Measurements from ENCODE around the gene DNAL1.
A peak's percentile ranks its signal among the peaks of the same experiment; 100 is the strongest.

DNAL1 gene

GRCh38 chr14:73644531-73645247, at the start of gene DNAL1:
Gene DNAL1, plus strand, starts transcription at chr14:73644986. Its CDS starts 54 bp downstream, at chr14:73645040.
- ChIA-PET POLR2A (ENCODE audit: low non-redundant PET) (no interaction called here), CTCF (interaction anchor here (0.6 to 0.9 kb wide), 3 partner anchors 132 to 435 kb away, joined by 3 read pairs; no protein-coding TSS in a partner anchor)
- peak; percentile 95 for DNase-seq (ENCODE audit: low spot score)
- H3K27ac ChIP-seq, result peak within 1 kb of the TSS; percentile 81
- TF ChIP-seq CTCF (conservative IDR thresholded peaks at IDR 0.05; ENCODE audit: low read depth), result no peak

- H3K27ac ChIP-seq, result no peak overlapping the region
- ChIA-PET POLR2A (ENCODE audit: low non-redundant PET) (no interaction called here), CTCF (no interaction called here)
- DNase-seq (ENCODE audit: low spot score), result no peak
- TF ChIP-seq CTCF (conservative IDR thresholded peaks at IDR 0.05; ENCODE audit: low read depth), result no peak
These were observed 45.3 kb upstream of the DNAL1 start for GRCh38 chr14:73599499-73599898.

DNA sequence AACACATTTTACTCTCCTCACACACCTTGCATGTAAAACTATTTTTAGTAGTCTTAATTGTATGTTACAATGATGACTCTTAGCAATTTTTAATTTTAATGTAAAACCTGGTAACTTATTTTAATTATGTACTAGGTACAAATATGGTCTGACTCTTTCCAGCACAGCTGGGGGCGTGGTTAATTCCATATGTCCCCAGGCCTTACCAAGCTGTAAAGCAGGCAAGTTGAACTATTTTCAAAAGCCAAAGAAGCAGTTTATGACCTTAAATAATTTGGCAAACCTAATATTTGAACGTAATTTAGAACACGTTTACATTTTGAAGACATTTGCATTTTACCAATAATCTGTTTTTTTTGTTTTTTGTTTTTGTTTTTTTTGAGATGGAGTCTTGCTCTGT, 41.8 kb upstream of the DNAL1 start:
- no peak for DNase-seq (ENCODE audit: low spot score)
- POLR2A ChIA-PET (ENCODE audit: low non-redundant PET), result no interaction called here
- no peak overlapping the region for H3K27ac ChIP-seq
- CTCF ChIA-PET, result no interaction called here
- TF ChIP-seq CTCF (conservative IDR thresholded peaks at IDR 0.05; ENCODE audit: low read depth), result no peak

GRCh38 chr14:73606271-73606670, 38.5 kb upstream of the DNAL1 start:
- no peak for TF ChIP-seq CTCF (conservative IDR thresholded peaks at IDR 0.05; ENCODE audit: low read depth)
- CTCF ChIA-PET, result interaction anchor here (0.5 kb wide), 1 partner anchor 24 kb away, joined by 4 read pairs; no protein-coding TSS in a partner anchor
- POLR2A ChIA-PET (ENCODE audit: low non-redundant PET), result no interaction called here

GRCh38 chr14:73607241-73607640, 37.5 kb upstream of the DNAL1 start:
- no peak overlapping the region for H3K27ac ChIP-seq

More at GRCh38 chr14:73606271-73606670, 38.5 kb upstream of the DNAL1 start:
- DNase-seq (ENCODE audit: low spot score), result no peak
- H3K27ac ChIP-seq, result no peak overlapping the region

GRCh38 chr14:73610687-73611086, 34.1 kb upstream of the DNAL1 start:
- H3K27ac ChIP-seq, result no peak overlapping the region
- POLR2A ChIA-PET (ENCODE audit: low non-redundant PET), result no interaction called here
- TF ChIP-seq CTCF (conservative IDR thresholded peaks at IDR 0.05; ENCODE audit: low read depth), result no peak
- no peak for DNase-seq (ENCODE audit: low spot score)
- CTCF ChIA-PET, result no interaction called here

More at GRCh38 chr14:73607241-73607640, 37.5 kb upstream of the DNAL1 start:
- CTCF ChIA-PET, result no interaction called here
- POLR2A ChIA-PET (ENCODE audit: low non-redundant PET), result no interaction called here
- no peak for TF ChIP-seq CTCF (conservative IDR thresholded peaks at IDR 0.05; ENCODE audit: low read depth)
- DNase-seq (ENCODE audit: low spot score), result no peak

All from RWPE1 (cell line).